ENCODE results near the gene TREM1.
A peak's percentile ranks its signal among the peaks of the same experiment; 100 is the strongest.

Gene TREM1

DNA sequence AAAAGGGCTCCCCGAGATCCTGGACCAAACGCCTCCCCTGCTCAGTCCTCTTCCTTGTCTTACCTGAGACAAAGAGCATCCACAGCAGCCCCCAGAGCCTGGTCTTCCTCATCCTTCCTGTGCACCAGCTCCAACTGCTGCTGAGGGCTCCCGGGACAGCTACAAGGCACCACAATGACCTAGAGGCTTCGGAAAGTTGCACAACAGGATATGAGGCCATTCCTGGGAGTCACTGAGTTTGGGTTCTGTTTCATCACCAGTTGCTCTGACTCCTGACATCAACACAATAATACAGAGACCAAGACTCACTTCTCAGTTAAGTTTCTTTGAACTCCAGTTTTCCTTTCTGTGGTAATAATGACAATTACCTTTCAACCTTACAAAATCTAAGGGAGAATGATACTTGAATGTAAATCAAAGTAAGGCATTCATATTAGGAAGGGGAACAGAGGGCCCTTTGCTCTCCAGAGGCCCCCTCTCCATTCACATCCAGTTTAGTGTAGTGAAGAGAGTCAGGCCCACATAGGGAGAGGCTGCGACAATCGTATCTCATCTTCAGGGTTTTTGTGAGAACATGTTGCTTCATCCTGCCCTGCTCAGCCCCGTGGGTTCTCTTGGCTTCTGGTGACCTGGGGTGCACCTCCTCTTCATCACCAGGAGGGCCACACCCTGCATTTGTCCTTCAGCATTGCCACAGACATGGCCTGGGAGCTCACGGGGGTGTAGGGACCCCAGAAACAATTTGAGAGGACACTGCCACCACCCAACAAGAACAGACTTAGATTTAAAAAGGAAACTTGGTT lies at the start of gene TREM1:
Gene TREM1 (minus strand): TSS at position 139 of the 803 bp plus-strand sequence. CDS start 27 bp downstream, at position 112.
- DNase-seq, result peak in 2 of 58 donors; percentile 37 to 42

DNA sequence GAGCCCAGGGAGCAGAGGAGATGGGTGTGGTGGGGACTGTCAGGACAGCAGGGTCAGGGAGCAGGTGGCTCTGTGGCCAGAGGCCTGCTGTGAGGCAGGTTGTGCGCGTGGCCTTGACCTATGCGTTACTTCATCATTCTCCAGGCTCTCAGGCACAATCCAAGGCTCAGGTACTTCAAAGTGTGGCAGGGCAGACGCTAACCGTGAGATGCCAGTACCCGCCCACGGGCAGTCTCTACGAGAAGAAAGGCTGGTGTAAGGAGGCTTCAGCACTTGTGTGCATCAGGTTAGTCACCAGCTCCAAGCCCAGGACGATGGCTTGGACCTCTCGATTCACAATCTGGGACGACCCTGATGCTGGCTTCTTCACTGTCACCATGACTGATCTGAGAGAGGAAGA lies 49.5 kb upstream of the TREM1 start:
- no peak for DNase-seq

DNA sequence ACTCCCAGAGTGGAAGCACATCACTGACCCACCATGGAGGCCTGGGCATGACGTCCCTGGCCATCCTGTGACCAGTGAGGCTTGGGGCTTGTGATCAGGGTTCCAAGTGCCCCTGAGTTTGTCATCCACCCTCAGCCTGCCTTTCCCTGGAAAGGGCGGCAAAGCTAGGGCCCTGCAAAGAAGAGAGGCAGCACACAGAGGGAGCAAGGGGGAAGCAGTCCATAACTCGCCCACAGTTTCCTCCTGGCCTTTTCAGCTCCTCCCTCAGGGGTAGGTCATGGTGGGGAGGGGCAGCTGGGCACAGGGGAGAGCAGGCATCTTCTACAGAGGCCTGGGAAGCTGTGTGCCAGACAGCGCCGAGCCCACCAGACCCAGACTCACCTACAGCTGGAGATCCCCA lies 48.8 kb upstream of the TREM1 start, which contains the start of gene NCR2:
Gene NCR2 (plus strand): TSS at position 313 of the 400 bp plus-strand sequence. CDS start 269 bp downstream, outside the sequence.
- DNase-seq, result no peak

DNA sequence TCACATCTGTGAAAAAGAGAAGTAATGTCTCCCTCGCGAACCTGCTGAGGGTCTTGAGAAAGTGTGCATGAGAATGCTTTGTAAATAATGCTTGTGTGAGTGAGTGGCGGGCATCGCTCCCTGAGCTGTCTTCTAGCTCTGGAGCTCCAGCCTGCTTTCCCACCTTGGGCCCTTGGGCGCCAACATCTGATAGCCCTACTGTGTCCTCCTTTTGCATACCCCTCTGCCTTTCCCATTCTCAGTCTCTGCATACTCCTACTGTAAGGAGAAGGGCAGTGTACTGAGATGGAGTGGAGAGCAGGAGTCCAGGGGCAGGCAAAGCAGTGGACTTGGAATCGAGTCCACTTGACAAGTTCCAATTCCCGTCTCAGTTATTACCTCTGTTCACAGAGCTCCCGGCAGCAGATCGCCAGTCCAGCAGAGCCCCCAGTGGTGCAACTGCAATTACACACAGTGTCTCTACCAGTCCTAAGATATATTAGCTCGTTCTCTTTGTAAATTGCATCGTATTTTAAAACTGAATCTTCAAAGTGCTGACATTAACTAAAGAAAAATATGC lies 48.1 kb upstream of the TREM1 start:
- no peak for DNase-seq

DNA sequence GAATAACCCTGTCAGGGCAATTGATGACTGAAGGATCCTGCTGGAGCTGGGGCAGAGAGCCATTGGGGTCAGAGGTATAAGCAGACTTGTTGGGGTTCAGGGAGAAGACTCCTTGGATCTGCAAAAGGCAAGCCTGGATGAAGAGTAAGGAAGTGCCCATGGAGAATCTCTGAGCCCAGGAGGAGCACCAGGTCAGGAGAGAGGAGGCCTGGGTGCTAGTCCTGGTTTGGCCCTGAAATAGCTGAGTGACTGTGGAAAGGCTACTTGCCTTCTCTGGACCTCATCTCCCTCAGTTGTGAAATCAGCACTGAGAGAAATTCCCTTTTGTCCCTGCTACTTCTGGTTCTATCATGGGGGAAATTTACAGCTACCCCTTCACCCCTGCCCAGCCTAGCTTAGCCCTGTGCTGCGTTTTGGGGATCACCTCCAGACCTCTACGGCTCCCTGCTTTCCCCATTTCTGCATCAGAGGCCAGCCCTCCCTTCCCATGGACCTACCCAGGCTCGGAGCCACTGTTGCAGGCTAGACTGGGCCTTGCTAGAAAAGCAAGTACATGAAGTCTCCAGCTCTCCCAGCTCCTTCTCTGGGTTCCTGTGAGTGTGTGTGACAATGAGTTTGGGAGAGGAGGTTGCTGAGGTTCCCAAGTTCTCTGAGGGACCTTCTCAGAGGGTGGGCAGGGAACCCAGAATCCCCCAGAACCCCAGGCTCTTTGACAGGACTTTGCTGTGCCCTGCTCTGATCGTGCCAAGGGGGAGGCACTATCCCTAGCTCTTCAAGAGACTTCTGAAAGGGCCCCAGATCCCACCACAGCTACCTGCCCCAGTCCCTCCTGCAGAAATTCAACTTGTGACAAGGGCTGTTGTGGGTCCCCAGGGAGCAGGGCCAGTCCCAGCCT lies 46.6 kb upstream of the TREM1 start:
- no peak for DNase-seq

DNA sequence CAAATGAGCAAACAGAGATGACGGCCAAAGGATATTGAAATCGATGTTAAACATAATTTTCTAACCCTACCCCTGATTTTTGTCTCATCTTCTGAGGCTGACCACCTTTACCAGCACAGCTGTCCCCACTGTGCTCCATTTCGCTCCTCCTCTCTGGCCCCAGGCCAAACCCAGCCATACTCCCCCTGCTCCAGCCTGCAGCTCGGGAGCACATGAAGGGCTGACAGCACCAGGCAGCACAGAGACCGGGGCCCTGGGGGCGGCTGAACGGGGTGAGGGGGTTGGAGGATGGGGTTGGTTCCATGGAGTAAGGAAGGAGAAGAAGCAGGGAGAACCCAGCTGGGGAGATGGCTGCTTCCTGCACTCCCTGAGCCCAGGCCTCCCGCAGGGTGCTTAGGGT lies 45.8 kb upstream of the TREM1 start:
- no peak for DNase-seq

DNA sequence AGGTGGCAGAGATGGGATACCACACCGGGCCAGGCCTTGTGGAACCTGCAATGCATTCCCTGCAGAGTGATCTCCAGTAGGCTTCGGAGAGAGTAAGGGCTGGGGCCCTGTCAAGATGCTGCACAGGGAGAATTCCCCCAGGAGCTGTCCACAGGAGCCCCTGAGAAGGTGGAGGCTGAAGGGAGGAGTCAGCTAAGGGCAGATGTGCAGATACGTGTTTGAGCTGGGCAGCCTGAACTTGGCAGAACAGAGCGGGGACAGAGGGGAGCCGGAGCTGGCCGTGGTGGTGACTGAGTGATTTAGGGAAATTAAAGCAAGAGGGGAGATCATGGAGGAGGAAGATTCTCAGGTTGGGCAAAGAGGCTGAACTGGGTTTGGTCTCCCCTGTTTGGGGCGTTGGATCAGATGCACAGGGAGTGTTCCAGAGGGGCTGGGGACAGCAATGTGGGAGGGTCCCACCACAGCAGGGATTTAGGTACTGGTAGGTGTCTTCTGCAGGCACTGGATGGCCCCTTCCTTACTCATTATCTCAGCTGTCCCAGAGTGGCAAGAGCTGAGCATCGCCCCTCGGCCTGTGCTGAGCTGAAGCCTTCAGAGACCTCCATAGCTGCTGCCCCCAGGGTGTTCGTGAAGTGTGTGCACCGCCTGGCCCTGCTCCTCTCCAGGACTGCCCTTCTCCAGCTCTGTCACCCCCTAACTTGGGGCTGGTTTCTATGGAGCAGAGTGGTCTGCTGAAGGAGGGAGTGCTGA lies 45.1 kb upstream of the TREM1 start:
- DNase-seq, result no peak

DNA sequence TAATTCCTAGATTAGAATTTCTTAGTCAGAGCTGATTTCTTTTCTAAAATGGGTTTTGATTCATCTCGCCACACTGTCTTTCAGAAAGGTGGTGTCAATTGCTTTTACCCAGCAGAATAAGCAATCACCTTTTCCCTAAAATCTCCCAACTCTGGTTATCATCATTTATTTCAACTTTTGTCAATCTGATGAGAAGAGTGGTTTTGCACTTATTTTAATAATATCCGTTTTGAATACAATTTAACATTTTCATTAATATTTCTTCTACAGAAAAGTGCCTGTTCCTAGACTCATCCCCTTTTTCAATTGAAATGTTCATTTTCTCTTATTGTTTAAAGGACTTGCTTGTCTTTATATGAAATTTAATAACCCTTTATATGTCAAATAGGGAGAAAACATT lies 40.7 kb upstream of the TREM1 start:
- DNase-seq, result no peak

DNA sequence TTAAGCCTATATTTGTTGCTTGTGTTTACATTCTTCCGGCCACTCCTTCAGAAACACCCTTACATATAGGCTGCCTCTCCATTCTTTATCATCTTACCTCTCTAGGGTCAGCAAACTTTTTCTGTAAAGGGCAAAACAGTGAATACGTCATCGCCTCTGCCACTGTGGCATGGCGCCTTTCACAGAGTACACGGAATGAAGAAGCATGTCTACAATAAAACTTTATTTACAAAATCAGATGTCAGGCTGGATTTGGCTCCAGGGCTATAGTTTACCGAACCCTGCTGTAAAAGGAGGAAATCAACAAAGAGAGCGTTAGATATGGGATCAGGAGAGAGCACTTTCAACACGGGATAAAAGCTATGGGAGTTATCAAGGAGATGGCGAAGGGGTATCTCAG lies 39.6 kb upstream of the TREM1 start:
- no peak for DNase-seq

DNA sequence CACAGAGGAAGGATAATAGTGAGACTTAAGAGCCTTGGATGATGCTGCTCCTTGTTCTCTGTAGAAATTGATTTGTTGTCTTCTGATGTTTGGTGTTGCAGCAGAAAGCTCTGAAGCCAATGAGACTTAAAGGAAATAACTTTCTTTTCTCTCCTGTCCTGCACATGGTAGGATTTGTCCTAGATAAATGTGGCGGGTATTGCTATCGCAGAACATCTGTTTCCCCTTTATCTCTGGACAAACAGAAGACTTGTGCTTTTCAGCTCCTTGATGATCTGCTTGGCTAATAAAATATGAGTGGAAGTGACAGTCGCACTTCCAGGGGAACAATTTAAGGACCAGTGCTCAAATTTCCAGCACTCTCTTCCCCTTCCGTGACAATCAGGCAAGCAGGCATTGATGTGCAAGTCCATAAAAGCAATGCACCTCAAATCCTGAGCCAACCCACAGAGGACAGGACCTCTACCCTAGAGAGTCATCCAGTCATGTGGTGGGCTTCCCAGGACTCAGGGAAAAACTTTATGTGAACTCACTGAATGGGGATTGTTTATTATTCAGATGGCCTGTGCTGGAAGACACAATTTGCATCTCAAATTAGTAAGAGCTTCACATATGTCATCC lies 39.1 kb upstream of the TREM1 start:
- DNase-seq, result no peak

DNA sequence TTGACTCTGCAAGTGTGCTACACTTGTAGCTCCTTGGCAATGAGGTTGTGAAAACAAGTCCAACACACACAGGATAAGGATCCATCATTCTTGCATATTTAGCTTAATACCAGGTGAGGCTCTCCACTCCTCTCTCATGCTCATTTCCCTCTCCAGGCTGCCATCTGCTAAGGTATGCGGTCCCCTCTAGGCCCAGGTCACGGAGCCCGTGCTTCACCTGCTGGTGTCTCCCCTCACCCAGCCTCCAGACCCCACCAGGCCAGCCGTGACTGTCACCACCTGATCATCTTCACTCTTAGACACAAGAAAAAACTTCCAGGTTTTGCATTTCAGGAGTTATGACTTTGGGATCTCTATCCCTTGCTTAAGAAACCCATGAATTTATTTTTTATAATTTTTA lies 34.7 kb upstream of the TREM1 start:
- no peak for DNase-seq

DNA sequence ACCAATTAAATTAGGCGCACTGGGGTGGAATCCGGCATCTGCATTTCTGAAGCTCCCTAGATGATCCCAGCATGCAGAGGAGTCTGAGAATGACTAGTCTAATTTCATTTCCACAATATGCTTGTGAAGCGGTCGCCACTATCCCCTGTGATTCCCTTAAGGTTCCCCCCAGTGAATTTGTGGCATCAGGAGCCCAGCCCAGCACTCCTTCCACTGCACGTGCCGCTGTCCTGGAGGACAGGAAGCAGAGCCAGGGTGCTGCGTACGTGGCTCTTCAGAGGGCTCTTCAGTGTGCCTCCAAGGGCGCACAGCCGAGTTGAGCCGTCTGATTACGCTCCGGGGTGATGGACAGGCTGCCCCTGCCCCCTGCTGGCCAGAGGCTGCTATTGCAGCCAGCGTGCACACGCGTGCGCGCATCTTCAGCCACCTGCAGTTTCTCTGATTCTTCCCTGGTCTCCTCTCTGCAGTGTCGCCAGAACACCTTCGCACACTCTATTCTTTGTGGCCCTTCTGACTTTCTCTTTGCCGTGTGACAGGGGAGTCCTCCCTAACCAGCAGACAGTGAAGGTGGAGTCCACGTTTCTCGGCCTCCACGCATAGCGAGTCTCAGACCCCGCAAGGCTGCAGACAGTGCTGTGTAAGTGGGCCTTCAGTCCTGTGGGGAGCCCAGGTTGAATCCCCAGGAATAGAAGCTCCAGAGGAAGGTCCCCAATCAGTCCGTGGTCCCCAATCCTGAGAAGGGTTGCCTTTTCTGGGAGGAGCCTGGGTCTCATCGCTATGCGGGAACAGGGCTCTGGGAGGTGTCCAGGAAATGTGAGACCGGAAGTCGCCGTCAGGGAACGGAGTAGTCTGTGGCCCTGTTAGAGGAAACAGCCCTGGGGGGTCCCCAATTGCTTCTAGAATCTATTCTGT lies 32.4 kb upstream of the TREM1 start:
- DNase-seq, result peak in 55 of 58 donors; percentile 16 to 80 (median 52)

DNA sequence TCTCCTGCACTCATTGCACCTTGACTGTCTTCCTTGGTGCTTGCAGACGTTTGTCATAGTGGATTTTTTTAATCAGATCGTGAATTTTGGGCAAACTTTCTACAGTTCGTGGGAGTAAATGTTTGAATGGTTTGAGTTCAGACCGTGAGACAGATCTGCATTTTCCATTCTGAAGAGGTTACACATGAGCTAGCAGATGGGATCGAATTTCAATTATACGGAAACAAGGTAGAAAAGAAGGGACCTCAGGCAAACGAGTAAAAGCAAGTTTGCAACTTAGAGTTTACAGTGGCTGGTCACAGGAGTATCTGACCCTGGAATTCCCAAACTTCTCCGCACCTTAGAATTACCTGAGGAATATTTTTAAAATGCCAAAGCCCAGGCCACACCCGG lies 31.8 kb upstream of the TREM1 start:
- no peak for DNase-seq

DNA sequence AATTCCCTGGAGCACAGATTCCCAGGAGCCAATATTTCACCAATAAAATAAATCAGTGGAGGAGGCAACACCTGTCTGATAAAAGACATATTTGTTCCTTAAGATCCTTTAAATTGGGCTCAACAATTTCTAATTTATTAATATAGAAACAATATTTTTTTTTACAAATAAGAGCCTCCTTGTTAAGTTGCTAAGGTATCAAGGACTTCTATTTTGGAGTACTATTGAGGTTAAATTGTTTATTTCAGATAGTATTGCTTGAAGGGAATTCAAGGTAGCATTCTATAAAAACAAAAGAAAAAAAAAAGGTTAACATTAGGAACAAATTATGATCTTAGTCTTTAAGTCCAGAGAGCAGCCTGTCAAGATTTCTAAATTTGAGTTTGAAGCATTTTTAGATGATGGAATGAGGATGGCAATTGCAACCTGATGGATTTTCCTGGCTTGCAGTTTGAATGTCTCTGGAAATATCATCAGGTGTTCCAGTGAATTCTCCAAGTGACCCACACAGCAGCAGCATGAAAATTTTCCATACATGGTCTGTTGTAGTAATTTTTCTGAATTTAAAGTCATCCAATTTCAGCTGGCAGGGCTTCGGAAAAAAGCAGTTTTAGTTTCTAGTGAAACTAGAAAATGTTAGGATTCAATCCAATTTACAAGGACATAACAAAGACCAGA lies 29.6 kb upstream of the TREM1 start:
- DNase-seq, result no peak

DNA sequence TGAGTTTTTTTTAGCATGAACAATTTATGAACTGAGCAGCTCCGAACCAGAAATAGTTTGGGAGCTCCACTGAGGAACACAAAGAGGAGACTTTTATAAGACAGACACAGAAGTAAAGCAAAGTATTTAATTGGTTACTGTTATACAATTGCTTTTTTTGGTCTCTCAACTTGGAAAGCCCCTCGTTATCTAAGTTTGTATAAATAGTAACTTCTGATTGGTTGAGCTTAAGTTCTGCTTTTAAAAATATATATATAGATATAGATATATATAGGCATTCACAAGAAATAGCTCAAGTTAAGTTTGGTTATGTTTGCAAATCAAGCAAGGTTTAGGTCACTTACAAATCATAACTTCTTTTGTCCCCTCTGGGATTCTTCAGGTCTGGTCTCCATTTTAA lies 28.7 kb upstream of the TREM1 start:
- no peak for DNase-seq

DNA sequence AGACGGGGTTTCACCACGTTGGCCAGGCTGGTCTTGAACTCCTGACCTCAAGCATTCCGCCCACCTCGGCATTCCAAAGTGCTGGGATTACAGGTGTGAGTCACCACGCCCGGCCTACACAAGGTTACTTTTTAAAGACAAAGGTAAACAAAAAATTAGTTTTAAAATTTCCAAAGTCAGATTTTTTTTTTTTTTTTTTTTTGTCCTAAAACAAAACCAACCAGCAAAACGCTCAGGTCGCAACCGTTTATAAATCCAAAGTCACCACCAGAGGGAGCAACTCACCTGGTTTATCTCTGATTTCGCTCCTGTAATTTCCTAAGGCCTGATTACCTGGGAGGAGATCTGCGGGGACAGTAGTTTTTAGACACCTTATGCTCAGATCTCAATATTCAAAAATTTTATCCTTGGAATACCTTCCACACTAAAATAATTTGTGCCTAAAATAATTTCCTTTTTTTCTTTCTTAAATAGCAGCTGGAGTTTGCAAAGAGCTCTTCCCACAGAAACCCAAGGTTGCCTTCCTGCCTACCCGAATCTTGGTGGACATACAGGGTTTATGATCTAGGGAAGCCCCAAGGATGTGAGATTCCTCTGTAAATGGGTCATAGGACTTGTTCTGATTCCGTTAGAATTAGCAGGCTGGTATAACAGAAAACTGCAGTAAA lies 19.8 kb upstream of the TREM1 start:
- peak in 4 of 58 donors; percentile 2 to 13 (median 6) for DNase-seq

DNA sequence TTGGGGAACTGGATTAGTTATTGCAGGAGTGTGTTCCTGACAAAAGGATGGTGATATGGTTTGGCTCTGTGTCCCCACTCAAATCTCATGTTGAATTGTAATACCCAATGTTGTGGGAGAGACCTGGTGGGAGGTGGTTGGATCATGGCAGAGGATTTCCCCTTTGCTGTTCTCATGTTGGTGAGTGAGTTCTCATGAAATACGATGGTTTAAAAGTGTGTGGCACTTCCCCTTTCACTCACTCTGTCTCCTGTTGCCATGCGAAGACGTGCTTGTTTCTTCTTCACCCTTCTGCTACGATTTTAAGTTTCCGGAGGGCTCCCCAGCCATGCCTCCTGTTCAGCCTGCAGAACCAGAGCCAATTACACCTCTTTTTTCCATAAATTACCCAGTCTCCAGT lies 16.2 kb upstream of the TREM1 start:
- no peak for DNase-seq

DNA sequence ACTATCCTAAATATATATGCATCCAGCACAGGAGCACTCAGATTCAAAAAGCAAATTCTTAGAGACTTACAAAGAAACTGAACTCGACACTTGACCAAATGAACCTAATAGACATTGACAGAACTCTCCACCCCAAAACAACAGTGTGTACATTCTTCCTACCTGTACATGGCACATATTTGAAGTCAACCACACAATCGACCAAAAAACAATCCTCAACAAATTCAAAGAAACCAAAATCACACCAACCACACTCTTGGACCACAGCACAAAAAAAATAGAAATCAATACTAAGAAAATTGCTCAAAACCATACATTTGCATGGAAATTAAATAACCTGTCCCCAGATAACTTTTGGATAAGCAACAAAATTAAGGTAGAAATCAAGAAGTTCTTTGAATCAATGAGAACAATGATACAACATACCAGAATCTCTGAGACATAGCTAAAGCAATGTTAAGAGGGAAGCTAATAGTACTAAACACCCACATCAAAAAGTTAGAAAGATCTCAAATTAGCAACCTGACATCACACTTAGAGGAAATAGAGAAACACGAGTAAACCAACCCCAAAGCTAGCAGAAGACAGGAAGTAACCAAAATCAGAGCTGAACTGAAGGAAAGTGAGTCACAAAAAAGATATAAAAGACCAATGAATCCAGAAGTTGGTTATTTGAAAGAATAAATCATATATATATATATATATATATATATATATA lies 12.5 kb upstream of the TREM1 start:
- no peak for DNase-seq

All from anterior cingulate cortex (tissue), 58 donors.